Activated CD4-positive, alpha-beta T cell treated with anti-CD3 and anti-CD28 coated beads, Interleukin-2, amount 50 U/mL, for 4 hours (primary cell): ENCODE measurements around the gene BOD1L1.
A peak's percentile ranks its signal among the peaks of the same experiment; 100 is the strongest.

Source experiments
- DNase-seq, 2 experiments: peaks; one replicate each; pipeline ENCODE4 v3.0.0-alpha.2; 2020

The BOD1L1 gene

DNA sequence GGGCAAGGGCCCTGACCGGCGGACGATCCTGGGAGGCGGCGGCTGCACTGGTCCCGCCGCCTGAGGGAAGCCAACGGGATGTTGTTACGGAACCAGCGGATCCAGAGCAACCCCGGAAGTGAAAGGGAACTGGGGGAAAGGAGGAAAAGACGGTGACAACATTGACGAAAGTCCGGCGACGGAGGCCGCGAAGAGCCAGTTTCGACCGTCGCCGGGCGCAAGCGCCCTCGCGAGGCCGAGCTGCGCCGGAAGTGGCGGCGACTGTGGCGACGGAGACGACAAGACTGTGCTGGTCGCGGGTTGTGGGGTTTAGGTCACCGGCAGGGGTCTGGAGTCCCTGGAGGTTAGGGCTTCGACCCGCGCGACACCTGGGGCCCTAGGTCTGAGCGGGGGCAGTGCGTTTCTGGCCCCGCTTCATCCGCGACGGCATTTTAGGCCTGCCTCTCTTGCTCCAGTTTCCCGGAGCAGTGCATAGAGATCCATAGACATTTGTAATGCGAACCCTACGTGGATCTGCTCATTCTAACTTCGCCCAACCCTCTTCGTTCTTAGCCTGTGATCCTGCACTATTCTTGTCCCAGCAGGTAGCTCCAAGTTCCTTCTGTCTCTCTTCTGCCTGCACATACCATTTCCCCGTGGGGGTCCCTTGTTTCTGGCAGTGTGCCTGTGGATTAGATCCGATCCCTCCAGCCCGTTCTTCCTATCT lies at the start of gene BOD1L1:
BOD1L1 (minus strand) TSS at position 120 of the 706 bp plus-strand sequence. CDS start 138 bp downstream, outside the sequence.
- peak; percentile 59 to 64 for DNase-seq

- no peak for DNase-seq
Observed at GRCh38 chr4:13674971-13675370, 47.4 kb upstream of the BOD1L1 start.

- no peak for DNase-seq
Observed at GRCh38 chr4:13673167-13673566, 45.6 kb upstream of the BOD1L1 start.

DNA sequence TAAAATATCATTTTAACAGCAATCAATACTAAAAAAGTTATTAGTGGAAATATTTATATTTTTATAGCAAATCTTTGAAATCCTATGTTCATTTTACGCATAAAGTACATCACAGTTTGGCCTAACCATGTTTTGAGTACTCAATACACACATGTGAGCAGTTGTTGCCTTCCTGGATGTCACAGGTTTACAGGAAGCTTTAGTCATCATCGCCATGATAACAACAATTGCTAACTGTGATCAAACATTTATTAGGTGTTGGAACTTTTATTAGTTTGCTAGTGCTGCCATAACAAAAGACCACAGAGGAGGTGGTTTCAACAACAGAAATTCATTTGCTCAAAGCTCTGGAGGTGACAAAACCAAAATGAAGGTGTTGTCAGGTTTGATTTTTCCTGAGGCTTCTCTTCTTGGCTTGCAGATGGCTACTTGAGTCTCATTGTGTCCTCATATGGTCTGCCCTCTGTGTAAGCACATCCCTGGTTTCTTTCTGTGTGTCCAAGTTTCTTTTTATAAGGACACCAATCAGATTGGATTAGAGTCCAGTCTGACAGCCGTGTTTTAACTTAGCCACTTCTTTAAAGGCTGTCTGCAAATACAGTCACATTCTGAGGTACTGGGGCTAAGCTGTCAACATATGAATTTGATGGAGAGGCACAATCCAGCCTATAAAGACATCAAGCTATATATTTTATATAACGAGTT lies 43.1 kb upstream of the BOD1L1 start:
- DNase-seq = no peak

GRCh38 chr4:13665701-13666660 lies 38.5 kb upstream of the BOD1L1 start:
- no peak for DNase-seq

DNA sequence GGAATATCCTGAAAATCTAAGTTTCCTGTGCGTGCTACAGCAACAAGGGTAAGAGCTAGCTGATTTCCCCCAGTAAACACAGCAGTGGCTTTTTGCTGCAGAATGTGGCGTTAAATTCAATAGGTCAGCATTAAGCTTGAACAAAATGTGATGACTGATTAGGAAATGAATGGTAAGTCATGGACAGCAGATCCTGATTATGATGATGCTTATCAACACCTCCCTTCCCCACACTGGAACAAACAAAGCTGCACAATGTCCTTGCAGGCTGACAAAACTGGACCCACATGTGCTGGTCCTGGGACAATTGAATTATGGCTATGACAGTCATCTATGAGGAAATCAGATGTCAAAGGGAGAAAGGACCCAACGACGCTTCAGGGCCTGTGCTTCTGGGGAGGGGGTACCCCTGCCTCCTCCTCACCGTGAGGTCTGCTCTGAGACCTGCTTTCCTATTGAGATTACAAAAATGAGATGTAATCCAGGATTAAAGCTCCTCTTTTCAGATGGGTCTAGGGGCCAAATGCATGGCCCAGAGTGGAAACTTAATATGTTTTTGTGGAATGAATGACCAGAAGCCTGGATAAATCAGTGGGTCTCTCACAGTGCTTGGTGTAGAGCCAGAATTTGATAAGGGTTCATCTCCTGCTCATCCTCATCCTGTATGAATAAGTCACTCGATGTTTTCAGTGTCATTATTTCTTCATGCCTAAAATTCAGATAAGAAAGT lies 32.0 kb upstream of the BOD1L1 start:
- no peak for DNase-seq

DNA sequence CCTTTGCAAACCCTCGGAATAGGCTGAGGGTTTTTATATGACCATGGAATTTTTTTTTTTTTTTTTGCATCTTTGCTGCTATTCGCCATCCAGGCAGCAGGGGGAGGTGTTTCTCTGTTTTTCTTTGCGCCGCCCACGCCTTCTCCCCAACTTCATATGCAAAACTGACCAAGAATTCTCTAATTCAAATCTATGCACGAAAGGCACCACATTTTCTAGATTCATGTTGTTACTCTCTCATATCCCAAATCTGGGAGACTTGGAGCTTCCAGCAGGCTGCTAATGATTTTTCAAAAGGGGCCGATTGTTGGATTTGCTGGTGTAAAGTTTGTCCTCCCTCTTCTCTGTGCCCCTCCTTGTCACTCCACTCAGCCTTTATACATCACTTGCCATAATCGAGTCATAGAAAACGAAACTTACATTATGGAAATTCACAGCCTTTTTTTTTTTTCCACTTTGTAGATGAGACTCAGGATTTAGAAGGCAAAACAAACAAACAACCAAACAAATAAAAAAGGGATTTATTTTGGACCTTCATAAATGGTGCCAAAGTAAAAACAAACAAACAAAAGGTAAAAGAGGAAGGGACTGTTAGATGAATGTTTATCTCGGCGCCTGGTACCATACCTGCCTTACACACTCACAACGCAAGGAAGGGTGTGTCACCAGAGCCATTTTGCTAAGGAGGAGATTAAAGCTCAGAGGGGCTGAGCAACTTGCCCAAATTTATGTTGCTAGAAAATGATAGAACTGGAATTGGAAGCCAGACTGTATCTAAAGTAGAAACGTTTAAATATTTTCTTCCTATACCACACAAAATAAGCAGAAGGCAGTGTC lies 29.3 kb upstream of the BOD1L1 start:
- DNase-seq = peak; percentile 66 to 68

- peak; percentile 62 to 67 for DNase-seq
Observed at GRCh38 chr4:13654162-13654797, 26.8 kb upstream of the BOD1L1 start.

DNA sequence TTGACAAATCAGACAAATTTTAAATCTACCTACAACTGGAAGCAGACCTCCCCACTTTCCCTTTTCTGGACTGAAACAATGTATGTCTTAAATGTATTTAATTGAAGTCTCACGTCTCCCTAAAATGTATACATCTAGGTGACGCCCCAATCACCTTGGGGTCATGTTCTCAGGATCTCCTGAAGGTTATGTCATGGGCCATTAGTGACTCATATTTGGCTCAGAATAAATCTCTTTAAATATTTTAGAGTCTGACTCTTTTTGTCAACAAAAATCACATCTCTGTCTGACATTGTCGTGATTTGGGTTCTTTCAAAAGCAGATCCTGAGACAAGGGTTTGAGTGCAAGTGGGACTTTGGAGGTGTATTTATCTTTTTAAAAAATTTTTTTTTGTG lies 26.2 kb upstream of the BOD1L1 start:
- no peak for DNase-seq

DNA sequence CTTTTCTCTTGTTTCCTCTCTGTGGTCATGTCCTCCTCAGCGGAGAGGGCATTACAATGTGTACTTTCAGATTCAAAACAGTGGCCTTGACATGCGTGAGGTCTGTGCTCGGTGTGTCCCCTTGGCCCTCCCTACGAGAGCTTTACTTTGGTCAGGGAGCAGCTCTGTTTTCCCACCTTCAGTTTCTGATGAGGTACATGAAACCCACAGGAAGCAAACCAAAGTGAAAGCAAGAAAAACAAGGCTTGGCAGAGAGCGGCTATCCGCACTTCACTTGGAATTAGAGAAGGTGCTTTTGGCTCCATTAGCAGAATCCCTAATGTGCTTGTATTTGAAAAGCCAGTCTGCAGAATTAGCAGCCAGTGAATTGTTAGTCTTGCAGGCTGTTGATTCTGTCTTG lies 19.5 kb upstream of the BOD1L1 start:
- DNase-seq = no peak

- no peak for DNase-seq
Observed at GRCh38 chr4:13645075-13645474, 17.6 kb upstream of the BOD1L1 start.

DNA sequence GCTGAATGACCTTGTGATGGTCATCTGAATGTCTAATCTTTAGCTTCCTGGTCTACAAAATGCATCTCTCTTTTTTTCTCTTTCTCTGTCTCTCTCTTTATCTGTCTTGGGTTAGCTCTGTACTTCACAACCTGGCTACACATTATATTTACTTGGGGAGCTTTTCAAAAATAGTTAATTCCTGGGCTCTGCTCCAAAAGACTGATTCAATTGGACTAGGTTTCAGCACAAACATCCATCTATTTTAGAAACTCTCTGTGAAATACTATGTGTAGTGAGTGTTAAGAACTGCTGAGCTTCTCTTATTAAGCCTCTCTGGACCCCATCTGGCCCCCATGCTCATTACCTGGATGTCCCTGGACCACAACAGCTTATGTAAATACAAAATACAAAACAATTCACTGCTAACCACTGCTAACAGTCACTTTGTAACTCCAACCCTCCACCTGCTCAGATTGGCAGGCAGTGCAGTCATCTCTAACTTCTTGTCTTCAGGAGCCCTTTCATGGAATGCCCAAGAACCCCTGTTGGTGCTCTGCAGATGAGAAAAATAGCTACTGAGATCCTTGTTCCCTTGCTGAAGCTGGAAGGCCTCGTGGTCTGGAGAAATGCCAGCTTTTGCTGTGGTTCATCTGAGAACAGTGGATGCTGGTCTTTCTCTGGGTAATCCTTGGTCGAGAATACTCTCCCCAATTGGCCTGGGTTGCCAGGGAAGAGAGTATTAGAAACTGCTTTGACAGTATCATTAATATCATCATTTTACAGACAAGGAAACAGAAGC lies 14.8 kb upstream of the BOD1L1 start:
- no peak for DNase-seq

DNA sequence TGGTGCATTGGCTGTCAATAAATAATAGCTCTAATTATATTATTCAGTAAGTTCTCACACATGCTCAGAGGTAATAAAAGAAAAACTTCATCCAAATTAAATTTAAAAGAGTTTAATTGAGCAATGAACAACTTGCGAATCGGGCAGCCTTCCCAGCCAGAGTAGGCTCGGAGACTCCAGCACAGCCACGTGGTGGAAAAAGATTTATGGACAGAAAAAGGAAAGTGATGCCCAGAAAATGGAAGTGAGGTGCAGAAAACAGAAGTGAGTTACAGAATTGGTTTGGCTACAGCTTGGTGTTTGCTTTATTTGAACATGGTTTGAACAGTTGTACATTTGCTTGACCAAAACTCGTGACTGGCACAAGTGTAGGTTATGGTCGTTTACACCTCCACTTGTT lies 13.6 kb upstream of the BOD1L1 start:
- no peak for DNase-seq

DNA sequence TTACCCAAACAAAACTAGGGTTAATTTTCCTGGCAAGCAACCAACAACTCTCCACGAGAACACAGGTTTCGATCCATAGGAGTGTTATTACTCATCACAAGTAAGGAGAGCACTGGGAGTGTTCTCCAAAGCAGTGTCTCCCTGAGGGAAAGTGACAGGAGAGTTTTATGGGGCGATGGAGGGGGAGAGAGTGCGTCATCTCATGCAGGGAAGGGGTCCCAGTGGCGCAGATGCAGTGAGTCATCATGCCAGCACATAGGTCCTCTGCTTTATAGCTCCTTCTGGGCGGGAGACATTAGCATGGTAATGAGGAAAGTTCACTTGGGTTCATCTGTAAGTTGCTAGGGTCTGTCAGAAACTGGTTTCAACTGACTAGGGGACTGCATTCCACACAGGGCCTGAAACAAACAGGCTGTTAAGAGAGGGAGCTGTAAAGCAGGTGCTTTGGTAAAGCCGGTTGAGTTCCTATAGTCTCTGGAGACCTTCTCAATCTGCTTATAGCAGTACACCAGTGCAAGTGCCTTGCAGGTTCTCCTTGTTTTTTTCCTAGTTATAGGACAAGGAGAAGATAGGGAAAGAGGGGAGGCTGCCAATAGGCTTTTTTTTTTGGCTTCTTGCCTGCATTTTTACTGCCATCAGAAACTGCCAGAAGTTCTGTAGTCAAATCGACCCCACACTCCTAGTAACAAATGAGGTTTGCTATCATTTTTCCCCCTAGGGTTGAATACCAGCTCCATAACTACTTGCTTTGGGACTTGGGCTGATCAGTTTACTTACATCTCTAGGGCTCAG lies 12.8 kb upstream of the BOD1L1 start:
- no peak for DNase-seq

DNA sequence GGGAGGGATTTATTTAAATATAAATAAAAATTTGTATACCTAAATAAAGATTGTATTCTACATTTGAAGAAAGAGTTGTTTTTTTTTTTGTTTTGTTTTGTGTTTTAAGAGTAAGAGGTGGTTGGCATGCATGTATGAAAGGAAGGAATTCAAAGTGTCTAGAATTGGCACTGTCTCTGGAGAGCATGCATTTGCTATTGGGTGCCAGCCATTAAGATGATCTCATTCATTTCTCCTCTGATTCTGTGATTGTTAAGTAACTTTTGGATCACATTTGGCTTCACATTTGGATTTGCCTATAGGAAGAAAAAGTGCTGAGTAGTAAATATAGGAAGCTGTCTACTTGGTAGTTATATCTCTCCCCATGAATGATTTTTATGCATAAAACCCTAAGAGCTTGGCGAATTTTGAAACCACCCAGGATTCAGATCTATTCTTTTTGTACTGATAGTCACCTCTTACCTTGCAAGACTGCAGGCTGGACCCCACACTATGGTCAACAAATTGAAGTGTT lies 7.8 kb upstream of the BOD1L1 start:
- no peak for DNase-seq

GRCh38 chr4:13633671-13634070 lies 6.1 kb upstream of the BOD1L1 start:
- DNase-seq = no peak

GRCh38 chr4:13627178-13627605 lies 333 bp downstream of the BOD1L1 start:
- peak; percentile 2 to 5 for DNase-seq

DNA sequence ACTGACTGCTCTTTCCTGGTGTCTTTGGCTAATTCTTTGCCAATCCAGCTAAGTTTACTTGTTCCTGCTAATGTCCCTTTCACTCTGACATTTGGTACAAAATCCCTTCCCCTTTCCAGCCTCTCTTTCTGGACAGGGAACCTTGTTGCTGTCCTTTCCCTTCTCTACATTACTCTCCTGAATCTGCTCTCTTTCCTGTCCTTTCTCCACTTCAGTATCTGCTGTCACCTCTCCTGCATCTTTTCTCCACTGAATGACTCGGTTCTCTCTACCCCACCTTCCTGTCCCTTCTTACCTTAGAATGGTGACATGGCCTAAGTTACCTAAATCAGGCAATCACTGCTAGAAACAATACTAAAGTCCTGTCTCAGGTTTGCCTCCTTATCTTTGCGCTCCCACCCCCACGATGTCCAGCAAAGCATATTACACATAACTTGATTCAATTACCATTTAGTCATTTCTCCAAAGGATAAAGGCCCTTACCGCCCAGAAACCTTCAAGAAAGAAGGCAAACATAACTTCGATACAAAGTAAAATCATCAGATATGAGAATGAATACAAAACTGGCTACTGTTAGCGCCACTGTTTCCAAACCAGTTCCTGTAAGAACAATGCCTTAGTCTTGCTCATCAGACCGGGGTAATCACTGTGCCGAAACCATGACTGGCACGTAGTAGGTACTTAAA lies 890 bp downstream of the BOD1L1 start:
- no peak for DNase-seq
